PFSK-1 (cell line): ENCODE results near the gene STYK1.
A peak's percentile ranks its signal among the peaks of the same experiment; 100 is the strongest.

ENCODE experiments used
- FOXP2 ChIP-seq: optimal IDR thresholded peaks from 2 replicates; pipeline ENCODE3; 2011; ENCODE audit warnings: borderline replicate concordance, control low read depth, inconsistent platforms; ENCODE audit not compliant: insufficient read depth; ENCODE audit errors: extremely low read length, extremely low read depth
- POLR2AphosphoS5 ChIP-seq: IDR thresholded peaks from 2 replicates; pipeline ENCODE4 v1.6.1; 2012; ENCODE audit warnings: low read depth, mild to moderate bottlenecking, control low read depth, low read length, moderate library complexity
- SIN3A ChIP-seq: IDR thresholded peaks from 2 replicates; pipeline ENCODE4 v1.6.1; 2012; ENCODE audit warnings: mild to moderate bottlenecking, low read length, moderate library complexity, borderline replicate concordance; ENCODE audit not compliant: insufficient read depth
- TAF1 ChIP-seq: IDR thresholded peaks from 2 replicates; pipeline ENCODE4 v1.6.1; 2012; ENCODE audit warnings: low read length, control low read depth, borderline replicate concordance; ENCODE audit not compliant: insufficient read depth
- TF ChIP-seq, protein P1 (sequence below), 2 experiments: IDR thresholded peaks; 2 replicates each; pipeline versions ENCODE4 v1.6.1 to v1.8.0; 2011 to 2012; ENCODE audit warnings: low read depth in 2 of 2, low read length in 2 of 2, control low read depth in 1 of 2, inconsistent platforms in 1 of 2, mild to moderate bottlenecking in 1 of 2, moderate library complexity in 1 of 2; ENCODE audit not compliant: insufficient read depth in 1 of 2

STYK1 gene

DNA sequence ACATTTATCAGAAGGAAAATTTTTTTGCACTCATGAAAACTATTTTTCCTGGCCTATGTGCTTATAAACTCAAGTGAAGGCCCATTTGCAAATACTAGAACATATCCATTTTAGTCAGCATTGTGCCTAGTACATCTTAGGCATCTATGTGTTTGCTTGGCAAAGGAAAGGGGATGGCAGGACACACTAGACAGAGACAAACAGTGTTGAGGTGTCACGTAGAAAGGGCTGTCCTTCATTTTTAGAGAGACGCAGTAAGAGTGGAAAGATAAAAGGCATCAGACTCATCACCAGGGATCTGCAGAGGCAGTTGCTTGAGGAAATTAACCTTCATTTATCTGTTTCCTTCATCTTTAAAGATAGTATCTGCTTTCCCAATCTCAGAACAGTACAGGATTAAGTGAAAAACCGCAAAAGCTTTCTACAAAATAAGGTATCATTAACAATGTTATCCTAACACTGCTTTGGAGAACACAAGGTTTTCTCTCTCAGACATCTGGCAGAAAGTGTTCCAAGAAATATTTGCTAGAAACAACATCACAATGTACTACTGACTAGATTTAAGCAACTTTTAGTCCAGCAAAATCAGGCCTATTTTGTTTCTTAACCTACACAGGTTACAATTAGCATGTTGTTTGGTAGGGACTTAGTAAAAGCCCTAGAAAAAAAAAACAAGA lies 47.3 kb upstream of the STYK1 start:
- TF ChIP-seq TAF1 (no peak; the same call in 1 of the 2 replicates), SIN3A (0 out of 2 replicates have a peak, but pooled peaks have one; percentile 40)

DNA sequence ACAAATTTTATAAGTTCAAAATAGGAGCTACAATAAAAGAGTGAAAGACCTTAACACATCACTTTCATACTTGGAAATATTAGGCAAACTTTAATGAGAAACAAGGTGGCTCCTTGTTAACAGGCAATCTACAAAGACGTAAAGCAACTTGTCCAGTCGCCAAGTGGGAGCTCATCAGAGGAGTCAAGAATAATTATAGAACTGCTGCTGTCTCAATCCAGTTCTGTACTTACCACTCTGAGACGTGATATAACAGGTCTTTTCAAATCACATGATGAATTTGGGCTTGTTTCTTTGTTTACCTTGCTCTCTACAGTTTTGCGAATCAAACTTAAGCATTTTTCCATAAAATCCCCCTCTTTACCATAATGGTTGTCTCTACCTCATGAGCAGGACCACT lies 45.6 kb upstream of the STYK1 start:
- no peak for TF ChIP-seq TAF1
- TF ChIP-seq, protein P1, sequence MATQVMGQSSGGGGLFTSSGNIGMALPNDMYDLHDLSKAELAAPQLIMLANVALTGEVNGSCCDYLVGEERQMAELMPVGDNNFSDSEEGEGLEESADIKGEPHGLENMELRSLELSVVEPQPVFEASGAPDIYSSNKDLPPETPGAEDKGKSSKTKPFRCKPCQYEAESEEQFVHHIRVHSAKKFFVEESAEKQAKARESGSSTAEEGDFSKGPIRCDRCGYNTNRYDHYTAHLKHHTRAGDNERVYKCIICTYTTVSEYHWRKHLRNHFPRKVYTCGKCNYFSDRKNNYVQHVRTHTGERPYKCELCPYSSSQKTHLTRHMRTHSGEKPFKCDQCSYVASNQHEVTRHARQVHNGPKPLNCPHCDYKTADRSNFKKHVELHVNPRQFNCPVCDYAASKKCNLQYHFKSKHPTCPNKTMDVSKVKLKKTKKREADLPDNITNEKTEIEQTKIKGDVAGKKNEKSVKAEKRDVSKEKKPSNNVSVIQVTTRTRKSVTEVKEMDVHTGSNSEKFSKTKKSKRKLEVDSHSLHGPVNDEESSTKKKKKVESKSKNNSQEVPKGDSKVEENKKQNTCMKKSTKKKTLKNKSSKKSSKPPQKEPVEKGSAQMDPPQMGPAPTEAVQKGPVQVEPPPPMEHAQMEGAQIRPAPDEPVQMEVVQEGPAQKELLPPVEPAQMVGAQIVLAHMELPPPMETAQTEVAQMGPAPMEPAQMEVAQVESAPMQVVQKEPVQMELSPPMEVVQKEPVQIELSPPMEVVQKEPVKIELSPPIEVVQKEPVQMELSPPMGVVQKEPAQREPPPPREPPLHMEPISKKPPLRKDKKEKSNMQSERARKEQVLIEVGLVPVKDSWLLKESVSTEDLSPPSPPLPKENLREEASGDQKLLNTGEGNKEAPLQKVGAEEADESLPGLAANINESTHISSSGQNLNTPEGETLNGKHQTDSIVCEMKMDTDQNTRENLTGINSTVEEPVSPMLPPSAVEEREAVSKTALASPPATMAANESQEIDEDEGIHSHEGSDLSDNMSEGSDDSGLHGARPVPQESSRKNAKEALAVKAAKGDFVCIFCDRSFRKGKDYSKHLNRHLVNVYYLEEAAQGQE (IDR thresholded peaks at IDR 0.05; ENCODE audit: insufficient read depth in 1 of 2, low read depth in 2 of 2, low read length in 2 of 2), result no peak
- no peak for TF ChIP-seq FOXP2
- no peak for TF ChIP-seq SIN3A
- no peak for TF ChIP-seq POLR2AphosphoS5

GRCh38 chr12:10718279-10718821 lies 44.5 kb upstream of the STYK1 start:
- no peak for TF ChIP-seq FOXP2
- TF ChIP-seq, protein P1 (IDR thresholded peaks at IDR 0.05; ENCODE audit: insufficient read depth in 1 of 2, low read depth in 2 of 2, low read length in 2 of 2), result no peak
- TF ChIP-seq POLR2AphosphoS5, result no peak
- TF ChIP-seq SIN3A, result no peak
- TF ChIP-seq TAF1, result no peak

- TF ChIP-seq POLR2AphosphoS5 (no peak), TAF1 (no peak), FOXP2 (no peak), SIN3A (no peak)
- TF ChIP-seq, protein P1 (IDR thresholded peaks at IDR 0.05; ENCODE audit: insufficient read depth in 1 of 2, low read depth in 2 of 2, low read length in 2 of 2), result no peak
Observed at GRCh38 chr12:10717410-10717809, 43.6 kb upstream of the STYK1 start.

DNA sequence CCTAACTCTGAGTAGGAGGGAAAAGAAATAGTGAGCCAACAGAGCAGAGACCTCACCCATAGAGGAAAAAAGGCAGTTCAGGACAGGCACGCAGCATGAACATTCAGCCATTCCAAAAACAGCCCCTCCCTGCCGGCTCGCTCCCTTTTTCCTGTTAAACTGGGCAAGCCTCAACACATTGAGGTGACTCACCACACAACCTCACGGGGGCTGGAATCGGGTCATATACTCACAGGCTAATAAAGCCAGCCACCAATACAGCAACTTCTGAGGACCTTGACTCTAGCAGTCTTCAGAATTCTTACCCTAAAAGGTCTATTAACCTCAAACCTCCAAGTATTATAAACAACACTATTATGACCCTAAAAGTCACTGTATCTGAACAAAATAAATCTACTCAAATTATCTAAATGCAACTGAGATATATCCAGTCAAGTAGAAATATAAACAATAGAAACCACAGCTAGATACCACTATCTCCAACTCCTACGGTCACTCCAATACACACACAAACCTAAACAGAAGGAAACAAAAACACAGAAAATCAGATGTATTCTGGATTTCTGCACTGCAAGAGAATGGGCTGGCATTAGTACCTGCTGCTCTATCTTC lies 43.0 kb upstream of the STYK1 start:
- TF ChIP-seq FOXP2, result no peak

- TF ChIP-seq, protein P1 (IDR thresholded peaks at IDR 0.05; ENCODE audit: insufficient read depth in 1 of 2, low read depth in 2 of 2, low read length in 2 of 2), result no peak
- no peak for TF ChIP-seq SIN3A
- TF ChIP-seq FOXP2, result no peak
- TF ChIP-seq POLR2AphosphoS5, result no peak
- no peak for TF ChIP-seq TAF1
Observed at GRCh38 chr12:10716277-10716676, 42.4 kb upstream of the STYK1 start.
